Muscle of arm (tissue), 12 donors: ENCODE results near the gene KRT28. TPM values are rescaled to one million over a fixed set of nuclear protein-coding genes. Genes with fewer than 3 reads are reported as not detected.
"Not testable (repeated sequence)": the region's sequence is repeated elsewhere in the genome, so short reads cannot be mapped to it uniquely, and the experiment has no call there.

Source experiments
- DNase-seq: peaks from one replicate; pipeline ENCODE4 v3.0.0-alpha.2; 2013
- polyA plus RNA-seq, 12 donors: library from polyadenylated mRNA; unstranded; fragments of 120-200 nt; gene quantifications; one replicate each; pipeline ENCODE4 v1.2.1, GENCODE V29; 2013; ENCODE audit not compliant: insufficient read length in 12 of 12

Gene KRT28
- polyA plus RNA-seq, 12 donors: not detected

GRCh38 chr17:40819528-40820125, 19.9 kb upstream of the KRT28 start:
- peak; percentile 26 for DNase-seq

GRCh38 chr17:40818733-40819527, 19.2 kb upstream of the KRT28 start:
- DNase-seq: peak; percentile 79

GRCh38 chr17:40818343-40818732, 18.6 kb upstream of the KRT28 start:
- DNase-seq: peak; percentile 6

GRCh38 chr17:40817103-40817682, 17.4 kb upstream of the KRT28 start:
- no peak for DNase-seq

GRCh38 chr17:40816569-40816968, 16.8 kb upstream of the KRT28 start:
- DNase-seq: no peak

- no peak for DNase-seq
Observed at GRCh38 chr17:40815381-40815780, 15.6 kb upstream of the KRT28 start.

GRCh38 chr17:40814657-40815056, 14.9 kb upstream of the KRT28 start:
- not testable (repeated sequence) for DNase-seq

GRCh38 chr17:40813804-40814203, 14.0 kb upstream of the KRT28 start:
- no peak for DNase-seq

GRCh38 chr17:40812639-40813038, 12.9 kb upstream of the KRT28 start:
- no peak for DNase-seq

GRCh38 chr17:40810494-40810893, 10.7 kb upstream of the KRT28 start:
- no peak for DNase-seq

- no peak for DNase-seq
Observed at GRCh38 chr17:40809721-40810421, 10.1 kb upstream of the KRT28 start.

GRCh38 chr17:40806131-40806530, 6.4 kb upstream of the KRT28 start:
- no peak for DNase-seq

GRCh38 chr17:40803617-40804082, 3.9 kb upstream of the KRT28 start:
- peak; percentile 66 for DNase-seq

GRCh38 chr17:40801157-40801556, 1.4 kb upstream of the KRT28 start:
- no peak for DNase-seq

GRCh38 chr17:40800381-40800780, 622 bp upstream of the KRT28 start:
- no peak for DNase-seq

- DNase-seq: no peak
Observed at GRCh38 chr17:40796846-40797245, 2.9 kb downstream of the KRT28 start.

GRCh38 chr17:40795019-40795667, 4.6 kb downstream of the KRT28 start:
- no peak for DNase-seq

GRCh38 chr17:40794466-40794865, 5.3 kb downstream of the KRT28 start:
- no peak for DNase-seq

GRCh38 chr17:40793832-40794231, 5.9 kb downstream of the KRT28 start:
- DNase-seq: no peak

GRCh38 chr17:40791787-40792436, 7.8 kb downstream of the KRT28 start:
- DNase-seq: peak; percentile 69

GRCh38 chr17:40791111-40791510, 8.6 kb downstream of the KRT28 start:
- peak; percentile 29 for DNase-seq
